ENCODE results near the gene ATP5ME.
"Not testable (repeated sequence)": the region's sequence is repeated elsewhere in the genome, so short reads cannot be mapped to it uniquely, and the experiment has no call there.

Gene ATP5ME

GRCh38 chr4:650461-650860 is 23.6 kb downstream of the ATP5ME start:
- TF ChIP-seq CTCF (IDR thresholded peaks at IDR 0.05; ENCODE audit: borderline replicate concordance, insufficient read depth, low read depth, low read length), result no peak
- H3K4me3 ChIP-seq (ENCODE audit: low read depth, low read length), result no peak overlapping the region

GRCh38 chr4:649751-650310 is 24.2 kb downstream of the ATP5ME start:
- H3K4me3 ChIP-seq (ENCODE audit: low read depth, low read length), result no peak overlapping the region
- TF ChIP-seq CTCF (IDR thresholded peaks at IDR 0.05; ENCODE audit: borderline replicate concordance, insufficient read depth, low read depth, low read length), result no peak

GRCh38 chr4:649293-649625 is 24.8 kb downstream of the ATP5ME start:
- H3K4me3 ChIP-seq (ENCODE audit: low read depth, low read length), result no peak overlapping the region
- no peak for TF ChIP-seq CTCF (IDR thresholded peaks at IDR 0.05; ENCODE audit: borderline replicate concordance, insufficient read depth, low read depth, low read length)

GRCh38 chr4:648579-649292 is 25.3 kb downstream of the ATP5ME start:
- TF ChIP-seq CTCF (IDR thresholded peaks at IDR 0.05; ENCODE audit: borderline replicate concordance, insufficient read depth, low read depth, low read length), result no peak
- H3K4me3 ChIP-seq (ENCODE audit: low read depth, low read length), result no peak overlapping the region

- no peak overlapping the region for H3K4me3 ChIP-seq (ENCODE audit: low read depth, low read length)
- no peak for TF ChIP-seq CTCF (IDR thresholded peaks at IDR 0.05; ENCODE audit: borderline replicate concordance, insufficient read depth, low read depth, low read length)
Measured at GRCh38 chr4:647481-647880, 26.6 kb downstream of the ATP5ME start.

GRCh38 chr4:646460-646859 is 27.6 kb downstream of the ATP5ME start:
- TF ChIP-seq CTCF (IDR thresholded peaks at IDR 0.05; ENCODE audit: borderline replicate concordance, insufficient read depth, low read depth, low read length), result no peak

GRCh38 chr4:642366-642765 is 31.7 kb downstream of the ATP5ME start:
- H3K4me3 ChIP-seq (ENCODE audit: low read depth, low read length), result not testable (repeated sequence)

More at GRCh38 chr4:646460-646859, 27.6 kb downstream of the ATP5ME start:
- H3K4me3 ChIP-seq (ENCODE audit: low read depth, low read length), result no peak overlapping the region
